Breast epithelium (tissue), 3 donors: ENCODE measurements around the gene MICOS13.

Source experiments
- CTCF ChIP-seq, 3 donors: fragments of 450-650 bp; IDR thresholded peaks; one replicate each; pipeline ENCODE4 v1.5.1; 2016 to 2017; ENCODE audit warnings: antibody characterized with exemption in 3 of 3, mild to moderate bottlenecking in 3 of 3, moderate library complexity in 3 of 3
- POLR2A ChIP-seq: fragments of 450-650 bp; IDR thresholded peaks from one replicate; pipeline ENCODE4 v1.6.1; 2016; ENCODE audit warnings: antibody characterized with exemption, mild to moderate bottlenecking, moderate library complexity
- POLR2AphosphoS5 ChIP-seq, 3 donors: sonication (generic); formaldehyde crosslinking; IDR thresholded peaks; one replicate each; pipeline ENCODE4 v1.6.1; 2017; ENCODE audit warnings: antibody characterized with exemption in 3 of 3

- TF ChIP-seq CTCF (IDR thresholded peaks at IDR 0.05): no peak
- TF ChIP-seq POLR2A: no peak
- TF ChIP-seq POLR2AphosphoS5 (IDR thresholded peaks at IDR 0.05): no peak
Measured at GRCh38 chr19:5642204-5642603, 38.1 kb downstream of the MICOS13 start.
